DND-41 (cell line): ENCODE results near the gene CPSF4L.

Experiments used
- EZH2 ChIP-seq: IDR thresholded peaks from 3 replicates; pipeline ENCODE4 v1.6.1; 2012; ENCODE audit warnings: borderline replicate concordance, low read depth, mild to moderate bottlenecking, moderate library complexity, low read length, inconsistent platforms; ENCODE audit not compliant: severe bottlenecking
- TF ChIP-seq, protein P1 (sequence below): IDR thresholded peaks from 2 replicates; pipeline ENCODE4 v1.5.1; 2012; ENCODE audit warnings: borderline replicate concordance, low read length, moderate library complexity, mild to moderate bottlenecking; ENCODE audit not compliant: poor library complexity, severe bottlenecking; ENCODE audit errors: extremely low read depth

DNA sequence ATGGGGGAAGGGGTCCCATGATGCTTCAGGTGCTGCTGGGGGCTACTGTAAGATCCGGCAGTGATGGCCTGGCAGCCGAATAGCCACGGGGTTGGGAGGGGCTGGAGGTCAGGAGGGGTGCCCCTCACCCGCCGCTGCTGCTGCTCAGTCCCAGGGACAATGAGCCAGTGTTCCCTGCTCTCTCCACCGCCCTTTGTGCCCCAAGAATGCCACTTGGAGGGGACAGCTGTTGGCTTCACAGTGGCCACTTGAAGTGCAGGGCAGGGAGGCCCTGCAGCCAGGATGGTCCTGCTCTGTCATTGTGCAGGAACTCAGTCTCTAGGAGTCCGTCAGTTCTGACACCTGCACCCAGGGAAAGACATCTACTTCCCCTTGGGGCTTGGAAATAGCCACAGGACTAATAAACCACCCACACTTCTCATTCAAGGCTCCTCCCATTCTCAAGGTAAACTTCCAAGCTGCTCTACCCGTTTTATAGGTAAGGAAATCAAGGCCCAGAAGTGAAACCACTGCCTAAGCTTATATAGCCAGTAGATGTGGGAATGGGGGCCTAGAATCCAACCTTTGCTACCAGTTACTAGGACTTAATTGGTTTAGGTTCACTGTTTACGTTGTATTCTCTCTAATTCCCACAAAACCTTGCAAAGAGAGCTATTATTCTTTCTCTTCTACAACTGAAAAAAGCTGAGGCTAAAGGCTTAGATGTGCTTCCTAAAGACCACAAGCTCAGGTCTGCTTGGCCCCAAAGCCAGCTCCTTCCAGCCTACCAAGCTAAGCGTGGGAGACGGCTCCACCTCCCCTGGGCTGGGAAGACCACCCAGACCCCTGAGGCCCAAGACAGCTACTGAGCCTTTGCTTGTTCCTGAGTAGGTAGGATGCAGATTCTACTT, 6.2 kb upstream of the CPSF4L start:
- no peak for TF ChIP-seq EZH2
- TF ChIP-seq, protein P1, sequence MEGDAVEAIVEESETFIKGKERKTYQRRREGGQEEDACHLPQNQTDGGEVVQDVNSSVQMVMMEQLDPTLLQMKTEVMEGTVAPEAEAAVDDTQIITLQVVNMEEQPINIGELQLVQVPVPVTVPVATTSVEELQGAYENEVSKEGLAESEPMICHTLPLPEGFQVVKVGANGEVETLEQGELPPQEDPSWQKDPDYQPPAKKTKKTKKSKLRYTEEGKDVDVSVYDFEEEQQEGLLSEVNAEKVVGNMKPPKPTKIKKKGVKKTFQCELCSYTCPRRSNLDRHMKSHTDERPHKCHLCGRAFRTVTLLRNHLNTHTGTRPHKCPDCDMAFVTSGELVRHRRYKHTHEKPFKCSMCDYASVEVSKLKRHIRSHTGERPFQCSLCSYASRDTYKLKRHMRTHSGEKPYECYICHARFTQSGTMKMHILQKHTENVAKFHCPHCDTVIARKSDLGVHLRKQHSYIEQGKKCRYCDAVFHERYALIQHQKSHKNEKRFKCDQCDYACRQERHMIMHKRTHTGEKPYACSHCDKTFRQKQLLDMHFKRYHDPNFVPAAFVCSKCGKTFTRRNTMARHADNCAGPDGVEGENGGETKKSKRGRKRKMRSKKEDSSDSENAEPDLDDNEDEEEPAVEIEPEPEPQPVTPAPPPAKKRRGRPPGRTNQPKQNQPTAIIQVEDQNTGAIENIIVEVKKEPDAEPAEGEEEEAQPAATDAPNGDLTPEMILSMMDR: no peak
